ENCODE results near the gene CEACAM16. TPM values are rescaled to one million over a fixed set of nuclear protein-coding genes. Genes with fewer than 3 reads are reported as not detected.

Gene CEACAM16
- total and polyA plus RNA-seq, 10 of the 15 experiments (the other 5 are each of a cell fraction or from before 2014, with no cell fraction given) = not detected

DNA sequence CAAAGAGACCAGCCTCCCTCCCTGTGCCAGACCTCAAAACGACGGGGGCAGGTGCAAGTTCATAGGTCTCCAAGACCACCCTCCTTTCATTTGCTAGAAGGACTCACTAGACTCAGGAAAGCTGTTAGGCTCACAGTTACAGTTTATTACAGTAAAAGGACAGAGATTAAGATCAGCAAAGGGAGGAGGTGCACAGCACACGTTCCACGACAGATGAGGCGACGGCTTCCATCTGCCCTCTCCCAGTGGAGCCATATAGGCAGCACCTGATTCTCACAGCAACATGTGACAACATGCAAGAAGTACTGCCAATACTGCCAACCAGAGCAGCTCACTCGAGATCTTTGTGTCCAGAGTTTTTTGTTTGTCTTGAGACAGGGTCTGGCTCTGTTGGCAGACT is 37.0 kb upstream of the CEACAM16 start:
- no peak for DNase-seq (ENCODE audit: low read depth, low spot score)
- Histone ChIP-seq H3K9me3 (replicated peaks; ENCODE audit: control insufficient read depth, insufficient read depth, low read length) (no peaks in the 10 kb centered on the region), H3K36me3 (ENCODE audit: control insufficient read depth in 2 of 2, insufficient read depth in 2 of 2, low read length in 1 of 2) (no peaks in the 10 kb centered on the region), H3K27ac (ENCODE audit: control insufficient read depth, insufficient read depth) (no peak overlapping the region), H3K27me3 (replicated peaks in 1 of 2; ENCODE audit: control insufficient read depth in 2 of 2, insufficient read depth in 2 of 2, low read length in 1 of 2) (no peaks in the 10 kb centered on the region), H3K9ac (ENCODE audit: control insufficient read depth, insufficient read depth, low read length) (no peak overlapping the region), H3K4me2 (ENCODE audit: control insufficient read depth, insufficient read depth) (no peak overlapping the region), H3K4me3 (no peak overlapping the region), H2AFZ (ENCODE audit: control insufficient read depth, low read depth, low read length) (no peak overlapping the region), H3K79me2 (ENCODE audit: control insufficient read depth, insufficient read depth, low read length) (no peaks in the 10 kb centered on the region), H3K4me1 (ENCODE audit: control insufficient read depth, insufficient read depth, low read length) (no peaks in the 10 kb centered on the region), H4K20me1 (ENCODE audit: control insufficient read depth, insufficient read depth) (no peaks in the 10 kb centered on the region)
- ChIA-PET RAD21 (ENCODE audit: unreplicated experiment) (interaction anchor here (2.6 kb wide), 1 partner anchor 109 kb away, joined by 9 read pairs; no protein-coding TSS in a partner anchor), POLR2A (interaction anchor here (0.6 kb wide), 1 partner anchor 51 kb away, joined by 3 read pairs; no protein-coding TSS in a partner anchor), SMC1A (ENCODE audit: uncharacterized antibody, unreplicated experiment) (interaction anchor here (1.3 kb wide), 1 partner anchor 32 kb away, joined by 3 read pairs; no protein-coding TSS in a partner anchor), CTCF (interaction anchor here (1.2 to 2.3 kb wide), 2 partner anchors 56 to 109 kb away, joined by 3 to 5 read pairs; no protein-coding TSS in a partner anchor)
- in situ Hi-C loops (cut with MboI) (no loop called here), intact Hi-C loops (cut with micrococcal nuclease; ENCODE audit: unreplicated experiment) (no loop called here)
- no peak for FAIRE-seq
- ATAC-seq = no peak
- no TSS peak for BruUV-seq (replicated peaks)
- no peak for TF ChIP-seq SUPT20H (IDR thresholded peaks at IDR 0.05; ENCODE audit: borderline replicate concordance, control insufficient read depth, low read depth, low read length)
- no peak for TF ChIP-seq MXI1 (IDR thresholded peaks at IDR 0.05; ENCODE audit: low read depth, low read length)
- no peak for TF ChIP-seq TCF7 (IDR thresholded peaks at IDR 0.05; ENCODE audit: borderline replicate concordance)
- no peak for TF ChIP-seq CHD4 (IDR thresholded peaks at IDR 0.05)
- TF ChIP-seq SUZ12 (IDR thresholded peaks at IDR 0.05; ENCODE audit: unreplicated experiment) = no peak
- TF ChIP-seq IKZF2 (IDR thresholded peaks at IDR 0.05) = no peak
- TF ChIP-seq TBL1XR1 (IDR thresholded peaks at IDR 0.05; ENCODE audit: low read depth, low read length) = no peak
- TF ChIP-seq RCOR1 (conservative IDR thresholded peaks at IDR 0.05; ENCODE audit: low read depth, low read length) = no peak
- TF ChIP-seq, protein P1, sequence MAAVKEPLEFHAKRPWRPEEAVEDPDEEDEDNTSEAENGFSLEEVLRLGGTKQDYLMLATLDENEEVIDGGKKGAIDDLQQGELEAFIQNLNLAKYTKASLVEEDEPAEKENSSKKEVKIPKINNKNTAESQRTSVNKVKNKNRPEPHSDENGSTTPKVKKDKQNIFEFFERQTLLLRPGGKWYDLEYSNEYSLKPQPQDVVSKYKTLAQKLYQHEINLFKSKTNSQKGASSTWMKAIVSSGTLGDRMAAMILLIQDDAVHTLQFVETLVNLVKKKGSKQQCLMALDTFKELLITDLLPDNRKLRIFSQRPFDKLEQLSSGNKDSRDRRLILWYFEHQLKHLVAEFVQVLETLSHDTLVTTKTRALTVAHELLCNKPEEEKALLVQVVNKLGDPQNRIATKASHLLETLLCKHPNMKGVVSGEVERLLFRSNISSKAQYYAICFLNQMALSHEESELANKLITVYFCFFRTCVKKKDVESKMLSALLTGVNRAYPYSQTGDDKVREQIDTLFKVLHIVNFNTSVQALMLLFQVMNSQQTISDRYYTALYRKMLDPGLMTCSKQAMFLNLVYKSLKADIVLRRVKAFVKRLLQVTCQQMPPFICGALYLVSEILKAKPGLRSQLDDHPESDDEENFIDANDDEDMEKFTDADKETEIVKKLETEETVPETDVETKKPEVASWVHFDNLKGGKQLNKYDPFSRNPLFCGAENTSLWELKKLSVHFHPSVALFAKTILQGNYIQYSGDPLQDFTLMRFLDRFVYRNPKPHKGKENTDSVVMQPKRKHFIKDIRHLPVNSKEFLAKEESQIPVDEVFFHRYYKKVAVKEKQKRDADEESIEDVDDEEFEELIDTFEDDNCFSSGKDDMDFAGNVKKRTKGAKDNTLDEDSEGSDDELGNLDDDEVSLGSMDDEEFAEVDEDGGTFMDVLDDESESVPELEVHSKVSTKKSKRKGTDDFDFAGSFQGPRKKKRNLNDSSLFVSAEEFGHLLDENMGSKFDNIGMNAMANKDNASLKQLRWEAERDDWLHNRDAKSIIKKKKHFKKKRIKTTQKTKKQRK (IDR thresholded peaks at IDR 0.05; ENCODE audit: low read depth, low read length) = no peak
- TF ChIP-seq STAT3 (IDR thresholded peaks at IDR 0.05; ENCODE audit: low read depth, low read length) = no peak
- no peak for TF ChIP-seq MEF2A (IDR thresholded peaks at IDR 0.05; ENCODE audit: insufficient read depth, low read depth, low read length)
- TF ChIP-seq RAD51 (IDR thresholded peaks at IDR 0.05) = no peak
- TF ChIP-seq SIN3A (IDR thresholded peaks at IDR 0.05; ENCODE audit: low read depth, low read length) = no peak
- TF ChIP-seq STAT1 (conservative IDR thresholded peaks at IDR 0.05) = no peak
- no peak for TF ChIP-seq JUNB (IDR thresholded peaks at IDR 0.05)
- TF ChIP-seq, protein P2, sequence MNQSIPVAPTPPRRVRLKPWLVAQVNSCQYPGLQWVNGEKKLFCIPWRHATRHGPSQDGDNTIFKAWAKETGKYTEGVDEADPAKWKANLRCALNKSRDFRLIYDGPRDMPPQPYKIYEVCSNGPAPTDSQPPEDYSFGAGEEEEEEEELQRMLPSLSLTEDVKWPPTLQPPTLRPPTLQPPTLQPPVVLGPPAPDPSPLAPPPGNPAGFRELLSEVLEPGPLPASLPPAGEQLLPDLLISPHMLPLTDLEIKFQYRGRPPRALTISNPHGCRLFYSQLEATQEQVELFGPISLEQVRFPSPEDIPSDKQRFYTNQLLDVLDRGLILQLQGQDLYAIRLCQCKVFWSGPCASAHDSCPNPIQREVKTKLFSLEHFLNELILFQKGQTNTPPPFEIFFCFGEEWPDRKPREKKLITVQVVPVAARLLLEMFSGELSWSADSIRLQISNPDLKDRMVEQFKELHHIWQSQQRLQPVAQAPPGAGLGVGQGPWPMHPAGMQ (IDR thresholded peaks at IDR 0.05; ENCODE audit: borderline replicate concordance) = no peak
- 37% methylated on average over 7 of the region's 7 CpGs for WGBS (ENCODE audit: insufficient coverage, insufficient replicate concordance, low lambda C conversion rate, missing lambda C conversion rate)

Data from GM12878 (cell line).